HEK293T (cell line): ENCODE measurements around the gene LIMCH1.

ENCODE experiments used
- CTCF ChIA-PET: fragments of 350-600 bp; formaldehyde crosslinking; extraction: SDS; loops from one replicate; lab custom pipeline; 2021; ENCODE audit warnings: antibody characterized with exemption, inconsistent platforms; lab: Yijun Ruan, JAX
- POLR2A ChIA-PET: fragments of 350-600 bp; formaldehyde crosslinking; extraction: SDS; loops from one replicate; lab custom pipeline; 2020; ENCODE audit warnings: antibody characterized with exemption, inconsistent platforms; lab: Yijun Ruan, JAX
- DNase-seq: peaks from one replicate; pipeline ENCODE4 v3.0.0; 2012; ENCODE audit warnings: mixed read lengths; ENCODE audit errors: extremely low spot score
- ARNT ChIP-seq: fragments of 450-650 bp; IDR thresholded peaks from 2 replicates; pipeline ENCODE4 v1.6.1; 2017; ENCODE audit warnings: mild to moderate bottlenecking
- BHLHE40 ChIP-seq: fragments of 450-650 bp; IDR thresholded peaks from 2 replicates; pipeline ENCODE4 v1.6.1; 2016; ENCODE audit warnings: mild to moderate bottlenecking, moderate library complexity, borderline replicate concordance
- CTBP1 ChIP-seq: fragments of 450-650 bp; IDR thresholded peaks from 2 replicates; pipeline ENCODE4 v1.6.1; 2016; ENCODE audit warnings: borderline replicate concordance
- ELF4 ChIP-seq: fragments of 450-650 bp; IDR thresholded peaks from 2 replicates; pipeline ENCODE4 v1.6.1; 2017; ENCODE audit warnings: antibody characterized with exemption
- FOXA1 ChIP-seq: fragments of 450-650 bp; IDR thresholded peaks from 2 replicates; pipeline ENCODE4 v1.6.1; 2016; ENCODE audit warnings: mild to moderate bottlenecking
- FOXK2 ChIP-seq: fragments of 450-650 bp; IDR thresholded peaks from 2 replicates; pipeline ENCODE4 v1.6.1; 2016; ENCODE audit warnings: mild to moderate bottlenecking
- FOXM1 ChIP-seq: fragments of 450-650 bp; IDR thresholded peaks from 2 replicates; pipeline ENCODE4 v1.6.1; 2017; ENCODE audit warnings: mild to moderate bottlenecking, borderline replicate concordance
- HDGF ChIP-seq: fragments of 450-650 bp; IDR thresholded peaks from 2 replicates; pipeline ENCODE4 v1.6.1; 2017; ENCODE audit warnings: antibody characterized with exemption, borderline replicate concordance
- L3MBTL2 ChIP-seq: fragments of 450-650 bp; conservative IDR thresholded peaks from 2 replicates; pipeline ENCODE4 v1.6.1; 2016; ENCODE audit warnings: mild to moderate bottlenecking
- LEF1 ChIP-seq: fragments of 450-650 bp; IDR thresholded peaks from 2 replicates; pipeline ENCODE4 v1.6.1; 2017; ENCODE audit warnings: mild to moderate bottlenecking, borderline replicate concordance
- NFRKB ChIP-seq: fragments of 450-650 bp; IDR thresholded peaks from 2 replicates; pipeline ENCODE4 v1.6.1; 2016; ENCODE audit warnings: mild to moderate bottlenecking, moderate library complexity
- SP1 ChIP-seq: fragments of 450-650 bp; IDR thresholded peaks from 2 replicates; pipeline ENCODE4 v1.6.1; 2017
- SUZ12 ChIP-seq: fragments of 450-650 bp; IDR thresholded peaks from 2 replicates; pipeline ENCODE4 v1.6.1; 2016; ENCODE audit warnings: mild to moderate bottlenecking
- TARDBP ChIP-seq: fragments of 450-650 bp; IDR thresholded peaks from 2 replicates; pipeline ENCODE4 v1.6.1; 2016
- ZNF384 ChIP-seq: fragments of 450-650 bp; IDR thresholded peaks from 2 replicates; pipeline ENCODE4 v1.6.1; 2016
- TF ChIP-seq, protein P1 (sequence below): fragments of 450-650 bp; IDR thresholded peaks from 2 replicates; pipeline ENCODE4 v1.6.1; 2016

LIMCH1 gene

DNA sequence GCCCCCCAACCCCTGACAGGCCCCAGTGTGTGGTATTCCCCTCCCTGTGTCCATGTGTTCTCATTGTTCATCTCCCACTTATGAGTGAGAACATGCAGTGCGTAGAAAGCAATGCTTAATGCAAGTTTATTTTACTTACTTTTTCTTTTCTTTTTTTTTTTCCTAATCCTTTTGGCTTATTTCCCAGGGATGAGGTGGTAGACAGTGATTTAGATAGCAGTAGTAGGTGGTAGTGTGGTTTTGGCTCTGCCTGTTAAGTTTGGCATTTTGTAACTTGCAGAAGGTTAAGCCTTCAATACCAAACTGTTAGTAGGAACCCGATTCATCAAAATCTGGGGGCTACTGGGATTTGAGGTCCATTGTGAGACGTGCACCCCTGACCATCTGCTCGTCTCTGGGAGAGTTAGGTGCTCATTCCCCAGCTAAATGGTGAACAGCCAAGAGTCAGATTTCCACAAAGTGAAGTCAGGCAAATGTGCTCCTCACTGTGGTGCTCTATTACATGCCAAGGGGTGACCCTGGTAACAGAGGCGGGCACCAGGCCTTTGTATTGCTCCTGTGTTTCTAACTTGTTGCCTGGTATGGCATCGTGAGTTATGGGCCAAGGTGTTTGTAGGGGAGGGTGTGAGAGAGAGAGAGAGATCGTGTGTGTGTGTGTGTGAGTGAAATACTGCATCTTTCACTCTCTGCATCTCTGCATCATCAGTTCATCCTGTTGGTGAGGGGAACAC lies 140.3 kb downstream of the LIMCH1 start:
- no peak for DNase-seq
- ChIA-PET CTCF (no interaction called here), POLR2A (no interaction called here)
- TF ChIP-seq CTBP1 = no peak
- TF ChIP-seq HDGF = no peak
- TF ChIP-seq, protein P1, sequence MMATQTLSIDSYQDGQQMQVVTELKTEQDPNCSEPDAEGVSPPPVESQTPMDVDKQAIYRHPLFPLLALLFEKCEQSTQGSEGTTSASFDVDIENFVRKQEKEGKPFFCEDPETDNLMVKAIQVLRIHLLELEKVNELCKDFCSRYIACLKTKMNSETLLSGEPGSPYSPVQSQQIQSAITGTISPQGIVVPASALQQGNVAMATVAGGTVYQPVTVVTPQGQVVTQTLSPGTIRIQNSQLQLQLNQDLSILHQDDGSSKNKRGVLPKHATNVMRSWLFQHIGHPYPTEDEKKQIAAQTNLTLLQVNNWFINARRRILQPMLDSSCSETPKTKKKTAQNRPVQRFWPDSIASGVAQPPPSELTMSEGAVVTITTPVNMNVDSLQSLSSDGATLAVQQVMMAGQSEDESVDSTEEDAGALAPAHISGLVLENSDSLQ = no peak
- no peak for TF ChIP-seq ARNT
- no peak for TF ChIP-seq FOXM1
- no peak for TF ChIP-seq NFRKB
- no peak for TF ChIP-seq FOXA1
- TF ChIP-seq FOXK2 = no peak
- no peak for TF ChIP-seq L3MBTL2
- TF ChIP-seq LEF1 = no peak

GRCh38 chr4:41678951-41679350 lies 141.0 kb downstream of the LIMCH1 start:
- ChIA-PET POLR2A (no interaction called here), CTCF (interaction anchor here (0.6 kb wide), 1 partner anchor 778 kb away, joined by 4 read pairs; no protein-coding TSS in a partner anchor)
- TF ChIP-seq ZNF384 = no peak
- DNase-seq = no peak

DNA sequence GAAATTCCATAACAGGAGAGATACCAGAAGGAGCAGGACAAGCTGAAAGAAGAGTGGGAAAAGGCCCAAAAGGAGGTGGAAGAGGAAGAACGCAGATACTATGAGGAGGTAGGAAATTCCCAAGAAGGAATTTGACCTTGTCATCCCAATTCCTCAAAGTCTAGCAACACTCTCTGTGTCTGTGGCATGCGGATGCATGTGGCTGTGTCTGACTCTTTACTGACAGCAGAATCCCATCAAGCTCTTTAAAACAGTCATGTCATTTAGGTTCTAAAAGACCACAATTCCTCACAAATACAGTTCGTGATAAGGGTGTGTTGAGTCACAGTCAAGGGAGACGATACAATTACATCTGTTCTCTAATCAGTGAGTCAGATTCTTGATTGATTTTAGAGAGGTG lies 142.0 kb downstream of the LIMCH1 start:
- POLR2A ChIA-PET = no interaction called here

DNA sequence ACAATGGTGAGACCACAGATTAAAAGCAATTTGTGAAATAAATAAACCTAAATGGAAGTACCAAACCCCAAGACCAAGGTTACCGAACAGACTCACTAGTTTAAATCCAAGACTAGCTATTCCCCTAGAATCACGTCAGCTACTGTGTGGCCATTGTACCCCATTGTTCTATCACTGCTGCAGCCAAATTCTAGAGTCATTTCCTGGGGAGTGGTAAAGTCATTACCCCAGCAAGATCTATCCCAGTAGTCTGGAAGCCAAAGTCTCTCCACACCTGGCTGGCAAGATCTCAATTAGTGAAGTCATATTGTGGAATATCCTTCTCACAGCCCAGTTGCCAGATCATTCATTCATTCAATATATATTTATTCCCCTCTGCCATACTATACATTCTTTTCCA lies 143.1 kb downstream of the LIMCH1 start:
- ChIA-PET POLR2A (no interaction called here), CTCF (no interaction called here)
- TF ChIP-seq NFRKB = no peak
- TF ChIP-seq ARNT = no peak
- no peak for TF ChIP-seq BHLHE40
- no peak for TF ChIP-seq CTBP1
- no peak for TF ChIP-seq SP1
- no peak for TF ChIP-seq SUZ12
- no peak for TF ChIP-seq ZNF384
- TF ChIP-seq ELF4 = no peak
- no peak for DNase-seq

More for the DNA sequence above, 142.0 kb downstream of the LIMCH1 start:
- CTCF ChIA-PET = no interaction called here
- TF ChIP-seq NFRKB = no peak
- TF ChIP-seq BHLHE40 = no peak
- no peak for TF ChIP-seq HDGF
- no peak for TF ChIP-seq SUZ12
- TF ChIP-seq ELF4 = no peak
- no peak for TF ChIP-seq FOXA1
- no peak for TF ChIP-seq FOXM1
- DNase-seq = no peak

DNA sequence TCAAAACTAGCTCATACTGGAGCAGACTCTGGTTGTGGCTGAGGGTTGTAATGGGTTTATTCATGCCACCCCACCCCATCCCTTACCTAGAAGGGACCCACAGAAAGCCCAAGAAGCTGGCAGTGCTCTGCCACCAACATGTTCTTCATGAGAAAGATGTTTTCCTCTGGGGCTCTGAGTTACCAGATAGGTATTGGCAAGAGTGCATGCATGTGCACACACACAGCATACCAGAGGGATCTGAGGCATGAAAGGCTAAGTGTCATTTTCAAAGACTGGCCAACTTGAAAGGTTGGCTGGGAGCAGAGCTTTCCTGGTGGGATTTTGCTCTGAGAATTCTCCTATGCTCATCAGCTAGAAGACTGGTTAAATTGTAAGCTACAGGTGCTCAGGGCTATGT lies 145.4 kb downstream of the LIMCH1 start:
- TF ChIP-seq CTBP1 (no peak), ZNF384 (no peak)
- ChIA-PET POLR2A (no interaction called here), CTCF (interaction anchor here (0.6 to 1.0 kb wide), 2 partner anchors 205 to 775 kb away, joined by 3 read pairs; no protein-coding TSS in a partner anchor)
- DNase-seq = no peak

GRCh38 chr4:41686893-41687292 lies 148.9 kb downstream of the LIMCH1 start:
- ChIA-PET POLR2A (no interaction called here), CTCF (no interaction called here)
- DNase-seq = no peak
- TF ChIP-seq BHLHE40 = no peak
- no peak for TF ChIP-seq FOXK2
- no peak for TF ChIP-seq NFRKB
- TF ChIP-seq LEF1 = no peak
- no peak for TF ChIP-seq ARNT
- no peak for TF ChIP-seq TARDBP
- TF ChIP-seq CTBP1 = no peak
- TF ChIP-seq SUZ12 = no peak
- no peak for TF ChIP-seq SP1
- TF ChIP-seq, protein P1 = no peak
- TF ChIP-seq ZNF384 = no peak
- TF ChIP-seq L3MBTL2 = no peak
- TF ChIP-seq FOXM1 = no peak
- TF ChIP-seq ELF4 = no peak
- no peak for TF ChIP-seq HDGF
- TF ChIP-seq FOXA1 = no peak

GRCh38 chr4:41687971-41688370 lies 150.0 kb downstream of the LIMCH1 start:
- POLR2A ChIA-PET = no interaction called here
- no peak for TF ChIP-seq BHLHE40
- no peak for TF ChIP-seq SP1
- no peak for TF ChIP-seq SUZ12
- TF ChIP-seq, protein P1 = no peak
- TF ChIP-seq HDGF = no peak
- TF ChIP-seq LEF1 = no peak
- TF ChIP-seq FOXK2 = no peak
- DNase-seq = no peak
- CTCF ChIA-PET = interaction anchor here (0.6 kb wide), 1 partner anchor 196 kb away, joined by 5 read pairs; no protein-coding TSS in a partner anchor
